Activated CD8-positive, alpha-beta memory T cell treated with anti-CD3 and anti-CD28 coated beads, Interleukin-2, amount 50 U/mL, for 48 hours (primary cell): ENCODE data around the gene CAMTA1.

ENCODE experiments used
- DNase-seq: peaks from one replicate; pipeline ENCODE4 v3.0.0-alpha.2; 2020

Gene CAMTA1

GRCh38 chr1:7223334-7224080, 438.3 kb downstream of the CAMTA1 start:
- no peak for DNase-seq

GRCh38 chr1:7224081-7224534, 438.9 kb downstream of the CAMTA1 start:
- no peak for DNase-seq

- no peak for DNase-seq
Observed at GRCh38 chr1:7224644-7225043, 439.4 kb downstream of the CAMTA1 start.

GRCh38 chr1:7225711-7226505, 440.7 kb downstream of the CAMTA1 start:
- DNase-seq: no peak

- DNase-seq: no peak
Observed at GRCh38 chr1:7227654-7228053, 442.4 kb downstream of the CAMTA1 start.

GRCh38 chr1:7228252-7228961, 443.2 kb downstream of the CAMTA1 start:
- no peak for DNase-seq

GRCh38 chr1:7229186-7229585, 443.9 kb downstream of the CAMTA1 start:
- DNase-seq: no peak

- no peak for DNase-seq
Observed at GRCh38 chr1:7229696-7230631, 444.7 kb downstream of the CAMTA1 start.

GRCh38 chr1:7232441-7233236, 447.4 kb downstream of the CAMTA1 start:
- DNase-seq: no peak

- no peak for DNase-seq
Observed at GRCh38 chr1:7233237-7233540, 447.9 kb downstream of the CAMTA1 start.

GRCh38 chr1:7233646-7234470, 448.6 kb downstream of the CAMTA1 start:
- no peak for DNase-seq

GRCh38 chr1:7234471-7234755, 449.2 kb downstream of the CAMTA1 start:
- no peak for DNase-seq

- DNase-seq: no peak
Observed at GRCh38 chr1:7235871-7236517, 450.7 kb downstream of the CAMTA1 start.

GRCh38 chr1:7236844-7237515, 451.7 kb downstream of the CAMTA1 start:
- DNase-seq: no peak

- no peak for DNase-seq
Observed at GRCh38 chr1:7247158-7247557, 461.9 kb downstream of the CAMTA1 start.

GRCh38 chr1:7247791-7248548, 462.7 kb downstream of the CAMTA1 start:
- no peak for DNase-seq

- no peak for DNase-seq
Observed at GRCh38 chr1:7248549-7249199, 463.4 kb downstream of the CAMTA1 start.

- DNase-seq: no peak
Observed at GRCh38 chr1:7249516-7249915, 464.3 kb downstream of the CAMTA1 start.

- DNase-seq: no peak
Observed at GRCh38 chr1:7250176-7250575, 464.9 kb downstream of the CAMTA1 start.
